K562 (cell line): Measurements from ENCODE around the gene TOR1A. TPM values are rescaled to one million over a fixed set of nuclear protein-coding genes. Genes with fewer than 3 reads are reported as not detected.

Experiments
- NR2C2 ChIP-seq, 2 experiments: fragments of 200-800 bp in 1 of 2; sonication (Bioruptor generic) in 1 of 2; sonication (generic) in 1 of 2; formaldehyde crosslinking in 1 of 2; IDR thresholded peaks; 2 replicates each; pipeline versions ENCODE4 v1.6.1 to v1.8.0; 2016 to 2022; ENCODE audit warnings: mild to moderate bottlenecking in 1 of 2, missing compliant biosample characterization in 1 of 2, missing genetic modification characterization in 1 of 2, missing genetic modification reagents in 1 of 2
- RNF2 ChIP-seq: sonication (generic); IDR thresholded peaks from 2 replicates; pipeline ENCODE4 v1.6.1; 2016
- ZNF212 ChIP-seq: fragments of 450-650 bp; formaldehyde crosslinking; IDR thresholded peaks from 2 replicates; pipeline ENCODE4 v1.4.0; 2020; ENCODE audit warnings: mild to moderate bottlenecking
- ZNF263 ChIP-seq: sonication (generic); formaldehyde crosslinking; IDR thresholded peaks from 2 replicates; pipeline ENCODE4 v1.8.0; 2022; ENCODE audit warnings: mild to moderate bottlenecking, missing genetic modification reagents, borderline replicate concordance
- ZNF76 ChIP-seq: fragments of 250-450 bp; sonication (Bioruptor Pico); IDR thresholded peaks from 2 replicates; pipeline ENCODE4 v1.4.0; 2020; ENCODE audit warnings: mild to moderate bottlenecking, moderate library complexity, borderline replicate concordance
- polyA plus RNA-seq, 8 experiments: library from polyadenylated mRNA; depleted of rRNA in 4 of 8; stranded (reverse) in 5 of 8; unstranded in 3 of 8; fragments of >200 nt; fragmentation: Nextera tagmentation in 2 of 8; fragmentation: Illumina TruSeq in 1 of 8; extraction: Ambion mirVana in 2 of 8; extraction: Trizol in 1 of 8; gene quantifications; 2 replicates each; pipeline versions ENCODE4 v1.2.1 to v1.2.3, GENCODE V29; 2011 to 2014; ENCODE audit warnings: inconsistent platforms in 1 of 8, missing spikeins in 1 of 8
- total RNA-seq, 7 experiments: library from RNA; depleted of rRNA in 6 of 7; stranded (reverse); fragments of >200 nt in 6 of 7; fragmentation: Illumina TruSeq in 2 of 7; extraction: Trizol in 2 of 7; gene quantifications; 2 replicates each; pipeline versions ENCODE4 v1.2.1 to v1.2.3, GENCODE V29; 2011 to 2021; ENCODE audit warnings: low replicate concordance in 1 of 7
- TF ChIP-seq, protein P1 (sequence below): fragments of 250-450 bp; sonication (Bioruptor Pico); IDR thresholded peaks from 2 replicates; pipeline ENCODE4 v1.8.0; 2022; ENCODE audit warnings: inconsistent platforms
- TF ChIP-seq, protein P2 (sequence below): sonication (generic); formaldehyde crosslinking; IDR thresholded peaks from 2 replicates; pipeline ENCODE4 v1.4.0; 2020; ENCODE audit warnings: mild to moderate bottlenecking, missing genetic modification reagents

The TOR1A gene
- total and polyA plus RNA-seq, 9 of the 15 experiments (the other 6 are each of a cell fraction or from before 2014, with no cell fraction given), result 4.5 to 85.8 (median 51.3) TPM

DNA sequence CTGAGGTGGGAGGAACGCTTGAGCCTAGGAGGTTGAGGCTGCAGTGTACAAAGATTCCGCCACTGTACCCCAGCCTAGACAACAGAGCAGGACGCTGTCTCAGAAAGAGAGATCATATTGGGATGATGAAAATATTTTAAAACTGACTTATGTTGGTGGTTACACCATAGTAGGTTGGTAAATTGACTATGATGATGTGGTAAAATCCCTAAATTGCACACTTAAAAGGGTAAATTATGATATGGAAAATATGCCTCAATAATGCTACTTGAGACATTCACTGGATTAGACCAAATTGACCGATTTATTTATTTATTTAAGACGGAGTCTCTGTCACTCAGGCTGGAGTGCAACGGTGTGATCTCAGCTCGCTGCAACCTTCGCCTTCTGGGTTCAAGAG lies 42.8 kb downstream of the TOR1A start (continued):
- TF ChIP-seq, protein P1, sequence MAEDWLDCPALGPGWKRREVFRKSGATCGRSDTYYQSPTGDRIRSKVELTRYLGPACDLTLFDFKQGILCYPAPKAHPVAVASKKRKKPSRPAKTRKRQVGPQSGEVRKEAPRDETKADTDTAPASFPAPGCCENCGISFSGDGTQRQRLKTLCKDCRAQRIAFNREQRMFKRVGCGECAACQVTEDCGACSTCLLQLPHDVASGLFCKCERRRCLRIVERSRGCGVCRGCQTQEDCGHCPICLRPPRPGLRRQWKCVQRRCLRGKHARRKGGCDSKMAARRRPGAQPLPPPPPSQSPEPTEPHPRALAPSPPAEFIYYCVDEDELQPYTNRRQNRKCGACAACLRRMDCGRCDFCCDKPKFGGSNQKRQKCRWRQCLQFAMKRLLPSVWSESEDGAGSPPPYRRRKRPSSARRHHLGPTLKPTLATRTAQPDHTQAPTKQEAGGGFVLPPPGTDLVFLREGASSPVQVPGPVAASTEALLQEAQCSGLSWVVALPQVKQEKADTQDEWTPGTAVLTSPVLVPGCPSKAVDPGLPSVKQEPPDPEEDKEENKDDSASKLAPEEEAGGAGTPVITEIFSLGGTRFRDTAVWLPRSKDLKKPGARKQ (CRISPR knock-in tag), result no peak
- TF ChIP-seq ZNF263 (CRISPR knock-in tag) (no peak; the same call in 1 of the 2 replicates), RNF2 (no peak), NR2C2 (CRISPR knock-in tag; IDR thresholded peaks at IDR 0.05) (no peak), NR2C2 (tag; IDR thresholded peaks at IDR 0.05) (no peak), ZNF76 (no peak), ZNF212 (CRISPR knock-in tag) (no peak)
- TF ChIP-seq, protein P2, sequence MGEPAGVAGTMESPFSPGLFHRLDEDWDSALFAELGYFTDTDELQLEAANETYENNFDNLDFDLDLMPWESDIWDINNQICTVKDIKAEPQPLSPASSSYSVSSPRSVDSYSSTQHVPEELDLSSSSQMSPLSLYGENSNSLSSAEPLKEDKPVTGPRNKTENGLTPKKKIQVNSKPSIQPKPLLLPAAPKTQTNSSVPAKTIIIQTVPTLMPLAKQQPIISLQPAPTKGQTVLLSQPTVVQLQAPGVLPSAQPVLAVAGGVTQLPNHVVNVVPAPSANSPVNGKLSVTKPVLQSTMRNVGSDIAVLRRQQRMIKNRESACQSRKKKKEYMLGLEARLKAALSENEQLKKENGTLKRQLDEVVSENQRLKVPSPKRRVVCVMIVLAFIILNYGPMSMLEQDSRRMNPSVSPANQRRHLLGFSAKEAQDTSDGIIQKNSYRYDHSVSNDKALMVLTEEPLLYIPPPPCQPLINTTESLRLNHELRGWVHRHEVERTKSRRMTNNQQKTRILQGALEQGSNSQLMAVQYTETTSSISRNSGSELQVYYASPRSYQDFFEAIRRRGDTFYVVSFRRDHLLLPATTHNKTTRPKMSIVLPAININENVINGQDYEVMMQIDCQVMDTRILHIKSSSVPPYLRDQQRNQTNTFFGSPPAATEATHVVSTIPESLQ, result no peak
